CD4-positive, alpha-beta T cell treated with Interleukin-10 for 1 hour (primary cell): ENCODE results near the gene ECI2.
"Not testable (repeated sequence)": the region's sequence is repeated elsewhere in the genome, so short reads cannot be mapped to it uniquely, and the experiment has no call there.

Experiments
- DNase-seq: peaks from one replicate; pipeline ENCODE4 v3.0.0-alpha.2; 2020

The ECI2 gene

GRCh38 chr6:4093288-4093687 lies 42.1 kb downstream of the ECI2 start:
- no peak for DNase-seq

- no peak for DNase-seq
Observed at GRCh38 chr6:4091941-4092340, 43.4 kb downstream of the ECI2 start.

- not testable (repeated sequence) for DNase-seq
Observed at GRCh38 chr6:4090043-4090442, 45.3 kb downstream of the ECI2 start.

- no peak for DNase-seq
Observed at GRCh38 chr6:4088704-4089103, 46.7 kb downstream of the ECI2 start.

GRCh38 chr6:4085332-4085700 lies 50.1 kb downstream of the ECI2 start:
- DNase-seq: no peak

- no peak for DNase-seq
Observed at GRCh38 chr6:4084444-4085331, 50.7 kb downstream of the ECI2 start.

- DNase-seq: no peak
Observed at GRCh38 chr6:4078691-4079471, 56.5 kb downstream of the ECI2 start, which contains the start of gene FAM217A. TSS of gene FAM217A (minus strand) at chr6:4079137. CDS start at chr6:4077414, 1,723 bp downstream.

- no peak for DNase-seq
Observed at GRCh38 chr6:4074478-4075235, 60.7 kb downstream of the ECI2 start.

GRCh38 chr6:4071330-4071729 lies 64.0 kb downstream of the ECI2 start:
- no peak for DNase-seq

- DNase-seq: no peak
Observed at GRCh38 chr6:4069199-4069598, 66.2 kb downstream of the ECI2 start.

- DNase-seq: no peak
Observed at GRCh38 chr6:4067673-4068072, 67.7 kb downstream of the ECI2 start.

GRCh38 chr6:4066029-4066755 lies 69.2 kb downstream of the ECI2 start:
- DNase-seq: no peak
